HG03575 (cell line): ENCODE results near the gene ATP8A2.
"Not testable (repeated sequence)": the region's sequence is repeated elsewhere in the genome, so short reads cannot be mapped to it uniquely, and the experiment has no call there.

Experiments
- ATAC-seq: cut with Tn5 transposase; IDR thresholded peaks from one replicate; pipeline ENCODE4 v1.9.1; 2021; ENCODE audit not compliant: unreplicated experiment, insufficient number of reproducible peaks, low FRiP score; ENCODE audit errors: extremely low read depth

Gene ATP8A2

GRCh38 chr13:26048741-26049140, 677.0 kb downstream of the ATP8A2 start:
- ATAC-seq = no peak

DNA sequence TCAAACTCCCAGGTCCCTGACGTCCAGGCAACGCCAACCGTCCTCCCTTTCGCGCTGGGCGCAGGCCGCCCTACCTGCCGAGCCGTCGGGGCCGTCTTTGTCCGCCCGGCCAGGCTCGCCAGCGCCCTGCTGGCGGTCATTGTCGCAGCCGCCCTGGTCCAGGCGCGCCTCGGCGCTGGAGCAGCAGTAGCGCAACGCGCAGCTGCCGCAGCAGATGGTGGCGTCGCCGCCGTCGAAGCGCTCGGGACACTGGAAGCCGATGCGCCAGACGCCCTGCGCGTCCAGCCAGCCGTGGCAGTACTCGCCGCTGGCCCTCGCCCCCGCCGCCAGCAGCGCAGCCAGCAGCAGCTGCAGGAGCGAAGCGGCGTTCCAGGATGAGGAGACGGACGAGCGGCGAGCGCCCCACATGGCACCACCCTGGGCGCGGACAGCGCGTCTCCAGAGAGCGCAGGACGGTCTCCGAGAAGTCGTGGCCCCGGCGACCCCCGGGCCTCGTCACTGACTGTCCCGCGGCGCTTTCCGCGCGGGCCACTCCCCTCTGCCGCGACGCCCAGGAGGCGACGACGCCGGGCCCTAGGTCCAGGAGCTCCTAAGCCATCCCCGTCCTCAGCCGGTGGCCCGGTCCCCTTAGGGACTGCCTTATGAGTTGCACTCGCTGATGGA, 678.9 kb downstream of the ATP8A2 start:
- no peak for ATAC-seq

GRCh38 chr13:26051231-26051656, 679.5 kb downstream of the ATP8A2 start:
- ATAC-seq = no peak

DNA sequence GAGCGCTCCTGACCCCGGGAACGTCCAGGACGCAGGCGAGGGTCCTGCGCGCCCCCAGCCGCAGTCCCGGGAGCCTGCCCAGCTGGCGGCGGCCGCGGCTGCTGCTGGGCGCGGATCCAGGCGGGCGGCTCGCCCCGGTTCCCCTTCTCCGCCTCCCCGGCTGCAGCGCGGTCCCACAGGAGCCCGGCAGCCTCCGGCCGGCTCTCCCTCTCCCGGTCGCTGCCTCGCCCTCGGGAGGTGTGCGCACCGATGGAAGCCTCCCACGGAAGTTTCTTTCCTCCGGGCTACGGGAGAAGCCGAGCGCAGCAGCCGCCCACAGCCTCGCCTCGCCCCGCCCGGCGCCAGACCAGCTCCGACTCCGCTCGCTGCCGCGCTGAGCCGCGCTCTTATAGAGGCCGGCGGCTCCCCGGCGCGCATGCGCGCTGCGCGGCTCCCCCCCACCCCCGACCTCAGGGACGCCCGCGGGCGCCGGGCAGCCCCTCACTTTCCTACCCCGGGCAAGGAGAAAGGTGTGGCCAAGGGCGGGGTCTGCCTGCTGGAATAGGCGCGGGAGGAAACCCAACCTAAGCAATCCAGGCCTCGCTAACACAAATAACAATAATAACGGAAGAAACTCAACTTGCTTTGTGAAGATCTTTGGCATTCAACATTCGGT, 680.0 kb downstream of the ATP8A2 start, which contains the start of gene SHISA2:
TSS of gene SHISA2 (minus strand) at position 360 of the 655 bp plus-strand sequence. CDS start 1,041 bp downstream, outside the sequence.
- ATAC-seq = no peak

- ATAC-seq = no peak
These were observed 680.6 kb downstream of the ATP8A2 start for GRCh38 chr13:26052337-26052736.

- ATAC-seq = no peak
These were observed 681.7 kb downstream of the ATP8A2 start for GRCh38 chr13:26053418-26053980.

GRCh38 chr13:26054896-26055295, 683.1 kb downstream of the ATP8A2 start:
- no peak for ATAC-seq

GRCh38 chr13:26058704-26059103, 686.9 kb downstream of the ATP8A2 start:
- ATAC-seq = no peak

DNA sequence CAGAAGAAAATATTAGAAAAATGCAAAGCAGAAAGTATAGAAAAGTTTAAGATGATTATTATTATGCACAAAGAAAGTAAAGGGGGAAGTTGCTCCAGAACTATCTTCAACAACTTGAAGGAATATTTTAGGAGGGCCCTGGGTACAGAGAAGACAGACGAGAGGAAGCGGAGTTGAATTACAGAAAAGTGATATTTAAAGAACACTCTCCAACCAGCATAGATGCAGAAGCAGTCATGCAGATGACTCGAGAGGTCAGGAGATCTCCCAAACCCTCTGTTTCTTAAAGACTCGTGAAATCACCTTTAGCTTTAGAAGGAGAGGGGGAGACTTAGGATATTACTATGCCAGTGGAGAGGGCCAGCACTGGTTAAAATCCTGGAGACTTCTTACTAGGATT, 688.6 kb downstream of the ATP8A2 start:
- ATAC-seq = no peak

DNA sequence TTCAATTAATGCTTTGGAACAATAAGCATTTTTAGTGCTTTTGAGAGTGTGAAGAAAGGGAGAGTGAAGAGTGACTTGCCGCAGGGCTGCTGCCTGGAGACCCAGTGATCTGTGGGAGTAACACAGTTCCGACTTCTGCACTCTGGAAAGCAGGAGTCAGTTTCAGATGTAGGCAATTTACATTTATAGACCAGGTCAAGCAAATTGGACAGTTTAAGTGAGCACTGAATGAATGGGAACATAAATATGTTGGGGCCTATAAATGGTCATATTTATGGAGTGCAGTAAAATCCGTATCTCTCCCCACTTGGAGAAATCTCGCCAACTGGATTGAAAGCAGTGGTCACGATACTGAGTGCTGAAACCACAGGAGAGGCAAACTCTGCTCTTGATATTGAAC, 689.5 kb downstream of the ATP8A2 start:
- ATAC-seq = no peak

- ATAC-seq = no peak
These were observed 690.2 kb downstream of the ATP8A2 start for GRCh38 chr13:26061947-26062346.

DNA sequence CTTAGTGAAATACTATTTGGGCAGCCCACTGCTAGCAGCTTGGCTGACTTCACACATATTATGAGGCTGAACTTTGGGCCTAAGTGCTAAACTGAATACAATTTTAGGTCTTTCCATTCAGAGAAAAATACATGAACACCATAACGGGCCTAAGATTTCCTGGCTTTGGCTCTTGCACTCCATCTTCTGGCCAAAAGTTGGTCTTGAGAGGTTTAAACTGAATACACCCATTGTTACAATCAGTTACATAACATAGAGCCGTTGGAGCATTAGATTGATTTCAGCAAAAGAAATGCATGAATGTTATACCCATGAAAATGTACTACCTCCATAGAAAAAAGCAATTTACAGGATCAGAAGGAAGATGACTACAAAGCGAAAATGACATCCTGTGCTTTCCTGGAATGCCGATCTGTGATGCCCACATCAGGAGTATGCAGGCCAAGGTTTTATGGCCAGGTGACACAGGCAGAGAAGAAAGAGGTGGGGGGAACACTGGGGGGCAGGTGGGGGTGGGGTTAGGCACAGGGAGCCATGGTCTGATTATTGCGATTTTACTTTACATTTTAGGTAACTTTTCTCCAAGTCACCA, 691.2 kb downstream of the ATP8A2 start:
- no peak for ATAC-seq

GRCh38 chr13:26066492-26066891, 694.7 kb downstream of the ATP8A2 start:
- not testable (repeated sequence) for ATAC-seq

DNA sequence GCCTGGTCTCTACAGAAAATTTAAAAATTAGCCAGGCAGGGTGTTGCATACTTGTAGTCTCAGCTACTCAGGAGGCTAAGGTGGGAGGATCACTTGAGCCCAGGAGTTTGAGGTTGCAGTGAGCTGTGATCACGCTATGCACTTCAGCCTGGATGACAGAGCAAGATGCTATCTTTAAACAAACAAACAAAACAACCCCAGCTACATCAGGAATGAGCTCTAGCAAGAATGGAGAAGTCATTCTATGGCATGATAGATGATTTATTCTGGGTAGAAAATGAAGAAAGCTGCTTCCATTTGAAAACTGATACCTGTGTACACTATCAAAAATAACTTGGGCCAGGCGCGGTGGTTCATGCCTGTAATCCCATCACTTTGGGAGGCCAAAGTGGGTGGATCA, 695.8 kb downstream of the ATP8A2 start:
- ATAC-seq = no peak

- ATAC-seq = not testable (repeated sequence)
These were observed 696.6 kb downstream of the ATP8A2 start for GRCh38 chr13:26068372-26068771.

- not testable (repeated sequence) for ATAC-seq
These were observed 697.9 kb downstream of the ATP8A2 start for GRCh38 chr13:26069642-26070041.

- ATAC-seq = no peak
These were observed 699.9 kb downstream of the ATP8A2 start for GRCh38 chr13:26071691-26072090.

- not testable (repeated sequence) for ATAC-seq
These were observed 700.6 kb downstream of the ATP8A2 start for GRCh38 chr13:26072335-26072734.

GRCh38 chr13:26074706-26075105, 702.9 kb downstream of the ATP8A2 start:
- ATAC-seq = no peak
